MCF 10A (cell line): ENCODE data around the gene GUCY1A2. TPM values are rescaled to one million over a fixed set of nuclear protein-coding genes. Genes with fewer than 3 reads are reported as not detected.

Source experiments
- BruUV-seq: library from RNA; stranded (reverse); fragments of 400-500 nt; replicated peaks from 2 replicates; lab custom pipeline; 2021; lab: Mats Ljungman, UMichigan
- CTCF ChIA-PET: fragments of 300-600 bp; sonication (Branson Sonifier 250); formaldehyde crosslinking; extraction: SDS; loops from one replicate; lab custom pipeline; 2021; ENCODE audit warnings: antibody characterized with exemption, inconsistent platforms; lab: Yijun Ruan, JAX
- POLR2A ChIA-PET: fragments of 300-600, 350-650 bp; sonication (Branson Sonifier 250); formaldehyde crosslinking; extraction: SDS; loops from one replicate; lab custom pipeline; 2020; ENCODE audit warnings: antibody characterized with exemption, inconsistent platforms; lab: Yijun Ruan, JAX
- DNase-seq: peaks from one replicate; pipeline ENCODE4 v3.0.0-alpha.2; 2018; ENCODE audit not compliant: unreplicated experiment
- H3K27ac Mint-ChIP-seq: one replicate; pipeline ENCODE4 v1.8.0; 2022; ENCODE audit warnings: mild to moderate bottlenecking, low read depth, mixed read lengths; ENCODE audit not compliant: unreplicated experiment
- H3K27me3 Mint-ChIP-seq: one replicate; pipeline ENCODE4 v1.8.0; 2022; ENCODE audit warnings: mixed read lengths; ENCODE audit not compliant: insufficient read depth, unreplicated experiment
- H3K36me3 Mint-ChIP-seq: one replicate; pipeline ENCODE4 v1.8.0; 2022; ENCODE audit warnings: mild to moderate bottlenecking, moderate library complexity, mixed read lengths; ENCODE audit not compliant: insufficient read depth, unreplicated experiment
- H3K4me1 Mint-ChIP-seq: one replicate; pipeline ENCODE4 v1.8.0; 2022; ENCODE audit warnings: mixed read lengths; ENCODE audit not compliant: insufficient read depth, unreplicated experiment
- H3K4me3 Mint-ChIP-seq: one replicate; pipeline ENCODE4 v1.8.0; 2022; ENCODE audit warnings: mild to moderate bottlenecking, moderate library complexity, mixed read lengths; ENCODE audit not compliant: unreplicated experiment
- H3K9me3 Mint-ChIP-seq: one replicate; pipeline ENCODE4 v1.8.0; 2022; ENCODE audit warnings: mixed read lengths; ENCODE audit not compliant: unreplicated experiment
- intact Hi-C: fragments of 100-400 bp; cut with micrococcal nuclease; formaldehyde crosslinking; loops from 2 replicates; pipeline ENCODE4 v1.14.1; 2022
- total RNA-seq: library from RNA; stranded (reverse); gene quantifications from 2 replicates; pipeline ENCODE4 v1.2.3, GENCODE V29; 2022
- TF ChIP-seq, protein P1 (sequence below): fragments of 200-600 bp; IDR thresholded peaks from one replicate; pipeline ENCODE4 v1.8.0; 2022; ENCODE audit warnings: antibody characterized with exemption, mild to moderate bottlenecking; ENCODE audit not compliant: unreplicated experiment

GUCY1A2 gene
- total RNA-seq, 1 experiment from 2014 or later: 0.09 TPM

DNA sequence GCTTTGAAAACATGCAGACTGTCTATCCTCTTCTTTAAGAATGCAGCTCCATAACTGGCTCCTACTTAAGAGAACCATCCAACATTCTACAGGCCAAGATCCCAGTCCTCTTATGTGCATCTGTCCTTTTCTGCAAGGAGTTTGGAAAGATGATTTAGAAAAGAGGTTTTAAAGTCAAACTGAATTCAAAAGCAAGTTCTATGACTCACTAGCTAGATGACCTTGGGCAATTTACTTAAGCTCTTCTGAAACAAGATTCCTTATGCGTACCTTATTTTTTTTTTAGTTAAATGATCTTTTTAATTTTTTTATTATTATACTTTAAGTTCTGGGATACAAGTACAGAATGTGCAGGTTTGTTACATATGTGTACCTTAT, 29.2 kb downstream of the GUCY1A2 start:
- Mint-ChIP-seq H3K27ac (peak overlapping the region; percentile 52), H3K9me3 (no peaks in the 10 kb centered on the region), H3K27me3 (no peaks in the 10 kb centered on the region), H3K4me1 (peaks cover 34% of the 10 kb centered on the region), H3K4me3 (no peak overlapping the region), H3K36me3 (no peaks in the 10 kb centered on the region)
- BruUV-seq: no TSS peak
- POLR2A ChIA-PET: interaction anchor here (0.8 to 1.1 kb wide), 2 partner anchors 15 to 129 kb away, joined by 3 to 4 read pairs; no protein-coding TSS in a partner anchor
- CTCF ChIA-PET: interaction anchor here (0.6 to 1.7 kb wide), 3 partner anchors 16 to 610 kb away, joined by 3 to 4 read pairs (median 3); no protein-coding TSS in a partner anchor
- intact Hi-C loops: no loop called here
- TF ChIP-seq, protein P1, sequence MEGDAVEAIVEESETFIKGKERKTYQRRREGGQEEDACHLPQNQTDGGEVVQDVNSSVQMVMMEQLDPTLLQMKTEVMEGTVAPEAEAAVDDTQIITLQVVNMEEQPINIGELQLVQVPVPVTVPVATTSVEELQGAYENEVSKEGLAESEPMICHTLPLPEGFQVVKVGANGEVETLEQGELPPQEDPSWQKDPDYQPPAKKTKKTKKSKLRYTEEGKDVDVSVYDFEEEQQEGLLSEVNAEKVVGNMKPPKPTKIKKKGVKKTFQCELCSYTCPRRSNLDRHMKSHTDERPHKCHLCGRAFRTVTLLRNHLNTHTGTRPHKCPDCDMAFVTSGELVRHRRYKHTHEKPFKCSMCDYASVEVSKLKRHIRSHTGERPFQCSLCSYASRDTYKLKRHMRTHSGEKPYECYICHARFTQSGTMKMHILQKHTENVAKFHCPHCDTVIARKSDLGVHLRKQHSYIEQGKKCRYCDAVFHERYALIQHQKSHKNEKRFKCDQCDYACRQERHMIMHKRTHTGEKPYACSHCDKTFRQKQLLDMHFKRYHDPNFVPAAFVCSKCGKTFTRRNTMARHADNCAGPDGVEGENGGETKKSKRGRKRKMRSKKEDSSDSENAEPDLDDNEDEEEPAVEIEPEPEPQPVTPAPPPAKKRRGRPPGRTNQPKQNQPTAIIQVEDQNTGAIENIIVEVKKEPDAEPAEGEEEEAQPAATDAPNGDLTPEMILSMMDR: no peak
- peak; percentile 44 for DNase-seq

- ChIA-PET POLR2A (interaction anchor here (1.1 kb wide), 1 partner anchor 128 kb away, joined by 4 read pairs; no protein-coding TSS in a partner anchor), CTCF (interaction anchor here (0.6 to 1.7 kb wide), 6 partner anchors 17 to 609 kb away, joined by 3 to 8 read pairs (median 3); no protein-coding TSS in a partner anchor)
- intact Hi-C loops: no loop called here
- DNase-seq: peak; percentile 52
- H3K9me3 Mint-ChIP-seq: no peaks in the 10 kb centered on the region
- H3K36me3 Mint-ChIP-seq: no peaks in the 10 kb centered on the region
- BruUV-seq: no TSS peak
- H3K27ac Mint-ChIP-seq: peak overlapping the region; percentile 59
- no peaks in the 10 kb centered on the region for H3K27me3 Mint-ChIP-seq
- H3K4me3 Mint-ChIP-seq: no peak overlapping the region
- H3K4me1 Mint-ChIP-seq: peaks cover 32% of the 10 kb centered on the region
- TF ChIP-seq, protein P1: no peak
Observed at GRCh38 chr11:106988151-106989077, 29.9 kb downstream of the GUCY1A2 start.

DNA sequence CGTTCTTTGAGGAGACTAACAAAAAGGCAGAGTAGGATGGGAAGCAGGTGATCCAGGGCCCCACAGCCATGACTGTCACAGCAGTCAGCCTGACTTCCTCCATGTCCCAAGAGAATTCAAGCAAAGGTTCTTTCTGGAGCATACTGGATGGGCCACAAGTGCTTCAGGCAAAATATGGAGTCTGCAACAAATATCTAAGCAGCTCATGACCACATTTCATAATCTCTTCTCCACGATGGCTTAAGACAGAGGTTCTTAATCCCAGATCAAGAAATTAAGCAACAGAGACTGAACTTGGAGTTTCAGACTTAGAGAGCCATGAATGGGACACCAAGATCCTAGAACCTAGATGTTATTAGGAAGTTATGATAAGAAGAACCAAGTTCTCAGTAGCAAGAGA, 31.6 kb downstream of the GUCY1A2 start:
- no peak overlapping the region for H3K27ac Mint-ChIP-seq
- no peak overlapping the region for H3K4me3 Mint-ChIP-seq
- TF ChIP-seq, protein P1: no peak
- intact Hi-C loops: no loop called here
- BruUV-seq: no TSS peak
- H3K36me3 Mint-ChIP-seq: no peaks in the 10 kb centered on the region
- no peaks in the 10 kb centered on the region for H3K27me3 Mint-ChIP-seq
- ChIA-PET POLR2A (no interaction called here), CTCF (no interaction called here)
- H3K9me3 Mint-ChIP-seq: no peaks in the 10 kb centered on the region
- H3K4me1 Mint-ChIP-seq: peaks cover 32% of the 10 kb centered on the region
- no peak for DNase-seq

GRCh38 chr11:106986261-106986660, 32.0 kb downstream of the GUCY1A2 start:
- Mint-ChIP-seq H3K27me3 (no peaks in the 10 kb centered on the region), H3K36me3 (no peaks in the 10 kb centered on the region), H3K27ac (no peak overlapping the region), H3K9me3 (no peaks in the 10 kb centered on the region), H3K4me1 (peaks cover 32% of the 10 kb centered on the region), H3K4me3 (no peak overlapping the region)
- CTCF ChIA-PET: no interaction called here
- TF ChIP-seq, protein P1: no peak
- POLR2A ChIA-PET: no interaction called here
- peak; percentile 57 for DNase-seq
- intact Hi-C loops: no loop called here
- no TSS peak for BruUV-seq
